HuH-7 (cell line): ENCODE measurements around the gene CPD.
A peak's percentile ranks its signal among the peaks of the same experiment; 100 is the strongest.
"Not testable (repeated sequence)": the region's sequence is repeated elsewhere in the genome, so short reads cannot be mapped to it uniquely, and the experiment has no call there.

Source experiments
- DNase-seq: peaks from one replicate; pipeline ENCODE4 v3.0.0; 2011; ENCODE audit warnings: low spot score

CPD gene

DNA sequence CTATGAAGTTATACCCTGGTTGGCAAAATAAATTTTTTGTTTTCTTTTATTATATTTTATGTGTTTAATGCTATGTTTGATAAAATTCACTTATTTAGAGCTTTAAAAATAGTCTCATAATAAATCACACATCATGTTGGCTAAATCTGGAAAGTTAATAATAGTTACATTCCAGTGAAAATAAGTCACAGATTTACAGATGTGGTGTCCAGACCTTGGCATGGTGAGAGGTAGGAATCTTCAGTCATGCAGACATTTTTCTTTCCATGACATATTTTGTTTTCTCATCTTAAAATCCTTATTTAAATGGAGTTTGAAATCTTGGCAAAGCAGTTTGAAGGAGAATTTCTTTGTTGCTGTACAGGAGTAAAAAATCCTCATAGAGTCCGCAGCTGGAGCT lies 50.4 kb downstream of the CPD start:
- no peak for DNase-seq

DNA sequence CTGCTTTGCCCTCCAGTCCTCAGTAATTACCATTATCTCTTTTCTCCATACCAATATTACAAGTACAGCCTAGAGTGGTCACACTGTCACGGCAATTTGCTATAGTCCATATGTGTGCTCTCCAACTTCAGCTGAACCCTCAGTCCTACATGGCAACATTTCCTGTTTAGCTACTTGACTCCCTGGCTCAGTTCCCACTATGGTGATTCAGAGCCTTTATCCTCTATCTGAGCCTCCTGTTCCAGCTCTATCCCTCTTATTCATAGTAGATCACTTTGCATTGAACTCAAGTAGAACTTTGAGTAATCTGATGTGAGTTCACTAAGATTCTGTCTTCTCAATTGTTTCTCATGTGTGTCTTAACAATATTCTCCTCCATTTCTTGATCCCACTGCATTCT lies 54.8 kb downstream of the CPD start:
- no peak for DNase-seq

DNA sequence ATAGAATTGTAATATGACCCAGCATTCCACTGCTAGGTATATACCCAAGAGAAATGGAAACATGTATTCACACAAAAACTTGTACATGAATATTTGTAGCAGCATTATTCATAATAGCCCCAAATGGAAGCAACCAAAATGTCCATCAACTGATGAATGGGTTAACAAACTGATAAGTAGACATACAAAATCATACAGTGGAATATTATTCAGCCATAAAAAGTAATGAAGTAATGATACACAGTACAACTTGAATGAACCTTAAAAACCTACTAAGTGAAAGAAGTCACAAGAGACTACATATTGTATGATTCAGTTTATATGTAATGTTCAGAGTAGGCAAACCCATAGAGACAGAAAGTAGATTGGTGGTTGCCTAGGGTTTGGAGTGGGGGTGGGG lies 58.0 kb downstream of the CPD start:
- DNase-seq: no peak

DNA sequence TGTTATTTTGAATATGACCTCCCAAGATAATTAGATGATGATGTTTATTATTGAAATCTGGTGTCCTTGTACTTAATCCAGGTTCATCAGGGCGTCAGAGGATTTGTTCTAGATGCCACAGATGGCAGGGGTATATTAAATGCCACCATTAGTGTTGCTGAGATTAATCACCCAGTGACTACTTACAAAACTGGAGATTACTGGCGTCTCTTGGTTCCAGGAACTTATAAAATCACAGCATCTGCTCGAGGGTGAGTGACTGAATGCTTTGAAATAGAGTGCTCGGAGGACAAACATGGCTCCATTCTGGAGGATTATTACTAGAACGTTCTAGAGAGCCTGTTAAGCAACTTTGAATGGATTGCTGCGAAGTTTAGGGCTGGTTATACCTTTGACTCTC lies 65.0 kb downstream of the CPD start:
- DNase-seq: no peak

DNA sequence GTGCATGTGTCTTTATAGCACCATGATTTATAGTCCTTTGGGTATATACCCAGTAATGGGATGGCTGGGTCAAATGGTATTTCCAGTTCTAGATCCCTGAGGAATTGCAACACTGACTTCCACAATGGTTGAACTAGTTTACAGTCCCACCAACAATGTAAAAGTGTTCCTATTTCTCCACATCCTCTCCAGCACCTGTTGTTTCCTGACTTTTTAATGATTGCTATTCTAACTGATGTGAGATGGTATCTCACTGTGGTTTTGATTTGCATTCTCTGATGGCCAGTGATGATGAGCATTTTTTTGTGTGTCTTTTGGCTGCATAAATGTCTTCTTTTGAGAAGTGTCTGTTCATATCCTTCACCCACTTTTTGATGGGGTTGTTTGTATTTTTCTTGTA lies 67.9 kb downstream of the CPD start:
- DNase-seq: not testable (repeated sequence)

DNA sequence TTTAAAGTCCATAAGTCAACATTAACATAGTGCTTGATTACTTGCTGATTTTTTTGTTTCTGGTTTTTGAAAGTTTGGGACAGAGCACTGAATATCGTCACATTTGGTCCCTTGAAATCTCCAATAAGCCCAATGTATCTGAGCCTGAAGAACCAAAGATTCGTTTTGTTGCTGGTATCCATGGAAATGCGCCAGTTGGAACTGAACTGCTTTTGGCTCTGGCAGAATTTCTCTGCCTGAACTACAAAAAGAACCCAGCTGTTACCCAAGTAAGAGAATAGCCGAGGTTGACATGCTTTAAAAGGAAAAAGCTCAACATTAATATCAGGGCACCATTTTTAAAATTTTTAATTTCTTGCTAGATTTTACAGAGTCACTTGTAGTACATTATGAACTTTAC lies 70.8 kb downstream of the CPD start:
- DNase-seq: no peak

DNA sequence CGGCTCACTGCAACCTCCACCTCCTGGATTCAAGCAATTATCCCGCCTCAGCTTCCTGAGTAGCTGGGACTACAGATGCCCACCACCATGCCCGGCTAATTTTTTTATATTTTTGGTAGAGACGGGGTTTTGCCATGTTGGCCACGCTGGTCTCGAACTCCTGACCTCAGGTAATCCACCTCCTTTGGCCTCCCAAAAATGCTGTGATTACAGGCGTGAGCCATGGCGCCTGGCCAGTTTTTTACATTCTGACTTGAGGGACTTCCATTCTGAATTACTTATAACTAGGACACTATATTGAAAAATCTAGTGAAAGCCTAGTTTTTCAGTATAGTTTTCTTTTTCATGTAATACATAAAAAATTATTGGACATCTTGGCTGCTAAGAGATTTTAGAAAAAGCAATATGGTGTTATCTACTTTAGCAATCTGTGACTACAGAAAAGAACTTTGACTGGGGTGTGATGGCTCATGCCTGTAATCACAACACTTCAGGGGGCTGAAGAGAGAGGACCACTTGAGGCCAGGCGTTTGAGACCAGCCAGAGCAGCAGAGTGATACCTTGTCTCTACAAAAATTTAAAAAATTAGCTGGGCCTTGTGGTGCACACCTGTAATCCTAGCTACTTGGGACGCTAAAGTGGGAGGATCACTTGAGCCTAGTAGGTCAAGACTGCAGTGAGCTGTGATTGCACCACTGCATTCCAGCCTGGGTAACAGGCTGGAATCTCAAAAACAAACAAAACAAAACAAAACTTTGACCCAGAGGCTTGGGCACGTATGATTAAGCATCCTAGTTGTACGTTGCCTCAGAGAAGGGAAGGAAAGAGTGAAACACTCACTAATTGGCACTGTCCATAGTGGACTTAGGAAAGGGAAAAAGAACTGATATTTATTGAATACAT lies 71.6 kb downstream of the CPD start:
- DNase-seq: peak; percentile 30

DNA sequence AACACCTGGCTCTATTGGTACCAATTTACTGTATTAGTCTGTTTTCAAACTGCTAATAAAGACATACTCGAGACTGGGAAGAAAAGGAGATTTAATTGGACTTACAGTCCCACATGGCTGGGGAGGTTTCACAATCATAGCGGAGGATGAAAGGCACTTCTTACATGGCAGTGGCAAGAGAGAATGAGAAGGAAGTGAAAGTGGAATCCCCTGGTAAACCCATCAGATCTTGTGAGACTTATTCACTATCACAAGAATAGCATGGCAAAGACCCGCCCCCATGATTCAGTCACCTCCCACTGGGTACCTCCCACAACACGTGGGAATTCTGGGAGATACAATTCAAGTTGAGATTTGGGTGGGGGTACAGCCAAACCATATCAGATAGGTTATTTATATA lies 75.9 kb downstream of the CPD start:
- no peak for DNase-seq

DNA sequence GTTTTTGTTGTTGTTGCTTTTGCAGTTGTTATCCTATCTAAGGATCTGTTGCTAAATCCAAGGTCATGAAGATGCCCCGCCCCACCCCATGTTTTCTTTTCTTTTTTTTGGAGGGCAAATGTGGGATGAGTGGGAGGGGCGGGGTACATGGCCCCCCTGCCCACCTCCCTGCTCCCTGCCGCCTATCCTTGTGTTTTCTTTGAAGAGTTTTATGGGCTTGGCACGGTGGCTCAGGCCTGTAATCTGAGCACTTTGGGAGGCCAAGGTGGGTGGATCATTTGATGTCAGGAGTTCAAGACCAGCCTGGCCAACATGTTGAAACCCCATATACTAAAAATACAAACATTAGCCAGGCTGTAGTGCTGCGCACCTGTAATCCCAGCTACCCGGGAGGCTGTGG lies 79.6 kb downstream of the CPD start:
- no peak for DNase-seq

DNA sequence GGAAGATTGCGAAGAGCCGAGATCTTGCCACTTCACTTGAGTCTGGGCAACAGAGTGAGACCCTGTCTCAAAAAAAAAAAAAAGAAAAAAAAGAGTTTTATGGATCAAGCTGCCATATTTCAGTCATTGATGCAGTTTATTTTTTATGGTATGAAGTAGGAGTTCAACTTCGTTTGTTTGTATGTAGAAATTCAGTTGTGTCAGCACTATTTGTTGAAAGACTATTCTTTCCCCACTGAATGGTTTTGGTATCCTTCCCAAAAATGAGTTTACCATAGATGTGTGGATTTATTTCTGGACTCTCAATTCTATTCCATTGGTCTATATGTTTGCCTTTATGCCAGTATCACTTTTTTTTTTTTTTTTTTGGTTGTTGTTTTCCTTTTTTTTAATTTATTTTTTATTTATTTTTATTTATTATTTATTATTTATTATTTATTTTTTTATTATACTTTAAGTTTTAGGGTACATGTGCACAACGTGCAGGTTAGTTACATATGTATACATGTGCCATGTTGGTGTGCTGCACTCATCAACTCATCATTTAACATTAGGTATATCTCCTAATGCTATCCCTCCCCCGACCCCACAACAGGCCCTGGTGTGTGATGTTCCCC lies 80.2 kb downstream of the CPD start:
- DNase-seq: not testable (repeated sequence)

DNA sequence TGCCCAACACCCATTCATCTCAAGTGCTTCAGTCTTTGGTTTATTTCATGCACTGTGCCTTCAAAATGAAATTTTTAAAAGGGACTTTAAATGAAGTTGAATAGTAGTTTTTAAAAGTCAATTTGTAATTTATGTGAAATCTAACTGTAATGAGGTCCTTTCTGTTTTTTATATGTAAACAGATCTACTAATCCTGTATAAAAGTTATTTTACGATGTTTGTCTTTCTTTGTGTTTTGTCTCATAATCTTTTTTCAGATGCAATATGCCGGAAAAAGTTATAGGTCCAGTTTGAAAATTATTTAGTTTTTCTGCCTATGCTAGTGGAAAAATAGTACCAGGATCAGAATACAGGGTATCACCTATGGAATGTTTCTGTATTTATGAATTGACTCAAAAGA lies 89.7 kb downstream of the CPD start:
- DNase-seq: no peak

DNA sequence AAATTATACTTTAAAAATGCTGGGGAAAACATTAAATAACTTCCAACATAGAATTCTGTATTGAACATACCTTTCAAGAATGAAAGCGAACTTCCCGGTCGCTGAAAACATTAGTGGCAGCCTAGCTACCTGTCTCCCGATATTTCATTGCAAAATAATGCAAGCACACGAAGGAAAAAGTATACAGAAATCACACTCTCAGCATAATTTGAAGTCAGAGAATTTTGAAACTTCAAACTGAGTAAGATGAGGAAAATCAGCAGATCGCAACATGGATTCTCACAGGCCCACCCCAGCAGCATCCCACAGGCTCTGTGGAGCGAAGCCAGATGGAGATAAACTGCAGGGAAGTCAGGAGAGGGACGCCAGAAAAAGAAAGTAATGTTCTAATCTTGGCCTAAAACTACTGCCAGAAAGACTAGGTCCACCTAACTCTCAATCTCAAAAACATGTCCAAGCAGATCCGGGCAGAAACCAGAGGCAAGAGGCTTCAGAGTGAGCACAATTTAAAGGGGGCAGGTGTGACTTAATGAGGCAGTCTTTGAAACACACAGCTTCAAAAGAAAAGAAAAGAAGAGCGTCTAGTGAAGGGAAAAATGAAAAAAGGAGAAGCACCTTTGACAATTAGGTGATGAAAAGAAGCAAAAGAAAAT lies 93.6 kb downstream of the CPD start:
- DNase-seq: no peak

DNA sequence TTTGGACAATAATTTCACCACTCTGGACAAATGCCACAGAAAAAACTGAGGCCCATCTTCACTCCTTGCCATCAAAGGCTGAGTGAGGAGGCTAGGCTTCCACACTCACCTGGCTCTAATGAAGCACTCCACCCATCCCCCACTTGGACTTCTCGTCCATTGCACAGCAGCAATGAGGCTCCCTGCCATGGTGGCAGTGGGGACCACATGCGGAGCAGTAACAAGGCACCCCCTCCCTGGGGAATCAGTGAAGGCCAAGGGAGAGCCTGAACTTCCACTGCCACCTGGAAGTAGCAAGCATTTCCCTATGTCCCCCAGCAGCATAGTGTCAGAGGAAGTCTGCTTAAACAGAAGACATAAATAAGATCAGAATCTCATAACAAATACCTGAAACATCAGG lies 96.5 kb downstream of the CPD start:
- DNase-seq: no peak

DNA sequence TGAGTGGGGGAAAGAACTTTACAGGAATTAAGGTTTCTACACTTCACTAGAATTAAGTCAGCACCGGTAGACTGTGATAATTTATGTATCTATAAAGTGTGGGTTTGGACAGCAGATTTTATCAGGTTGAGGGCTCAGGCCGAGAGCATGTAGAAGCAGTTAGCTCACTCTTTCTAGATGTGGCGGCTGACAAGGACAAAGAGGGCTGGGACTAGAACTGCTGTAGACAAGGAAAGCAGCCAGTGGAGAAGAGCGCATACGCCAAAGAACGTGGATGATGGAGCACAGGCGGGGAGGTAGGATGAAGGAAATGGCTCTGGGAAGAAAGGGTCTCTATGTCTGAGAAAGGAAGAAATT lies 98.0 kb downstream of the CPD start:
- DNase-seq: peak; percentile 12

DNA sequence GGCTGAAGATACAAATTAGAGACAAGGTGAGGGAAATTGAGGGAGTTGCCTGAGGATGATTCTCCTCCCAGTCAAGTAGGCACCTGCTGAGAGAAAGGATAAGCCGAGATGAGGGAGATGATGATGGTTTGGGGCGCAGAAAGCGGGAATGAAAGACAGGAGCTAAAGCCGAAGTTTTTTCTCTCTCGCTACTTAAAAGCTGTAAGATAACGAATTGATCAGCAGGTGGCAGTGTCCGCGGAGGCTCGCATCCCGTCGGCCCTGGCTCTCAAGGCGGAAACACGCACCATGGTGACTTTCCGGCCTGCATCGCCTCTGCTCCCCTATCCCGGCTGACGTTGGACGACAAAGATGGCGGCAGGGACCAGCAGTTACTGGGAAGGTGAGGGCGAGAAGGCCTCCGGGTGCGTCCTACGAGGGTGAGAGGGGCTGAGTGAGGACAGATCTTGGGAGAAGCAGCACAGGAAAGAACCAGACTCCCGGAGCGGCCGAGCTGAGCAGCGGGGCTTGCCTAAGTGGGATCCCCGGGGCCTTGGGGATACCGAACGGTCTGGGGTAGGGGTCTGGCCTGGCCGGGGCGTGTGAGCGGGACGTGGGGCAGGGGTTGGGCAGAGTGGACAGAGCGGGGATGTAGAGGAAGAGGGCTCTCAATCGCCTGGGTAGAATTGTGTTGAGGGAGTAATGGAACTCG lies 98.5 kb downstream of the CPD start, which contains the start of gene GOSR1:
TSS of gene GOSR1 (plus strand) at position 326 of the 691 bp plus-strand sequence. CDS start at position 352, 26 bp downstream.
- peak; percentile 79 for DNase-seq

DNA sequence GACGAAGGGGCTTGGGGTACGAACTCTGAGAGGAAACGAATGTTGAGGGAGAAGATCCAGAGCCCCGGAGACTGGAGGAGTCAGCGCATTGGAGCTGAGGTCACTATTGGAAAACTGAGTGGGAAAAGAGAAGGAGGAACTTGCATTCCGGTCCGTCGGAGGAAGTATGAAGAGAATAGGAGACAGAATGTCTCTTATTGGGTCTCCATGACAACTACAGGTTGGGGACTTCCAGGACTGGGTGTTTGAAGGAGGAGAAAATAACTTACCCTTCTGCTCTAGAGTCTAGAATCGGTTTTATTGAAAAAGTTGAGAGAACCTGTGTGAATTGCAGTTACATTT lies 99.0 kb downstream of the CPD start:
- no peak for DNase-seq

DNA sequence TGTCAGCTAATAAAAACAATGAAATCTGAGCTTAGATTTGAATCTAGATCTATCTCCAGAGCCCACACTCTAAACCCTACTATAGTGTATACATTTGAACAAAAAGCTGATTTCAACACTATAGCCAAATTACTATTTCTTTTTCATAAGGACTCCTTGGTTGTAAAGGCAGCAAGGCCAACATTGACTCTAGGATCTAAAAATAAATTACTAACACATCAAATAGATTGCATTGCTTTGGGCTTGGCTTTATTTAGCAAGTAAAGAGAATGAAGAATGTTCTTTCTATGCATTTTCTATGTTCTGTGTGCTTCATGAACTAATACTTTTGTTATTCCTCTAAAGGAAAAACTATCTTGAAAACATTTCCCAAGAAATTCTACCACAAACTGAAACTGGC lies 103.8 kb downstream of the CPD start:
- DNase-seq: no peak

DNA sequence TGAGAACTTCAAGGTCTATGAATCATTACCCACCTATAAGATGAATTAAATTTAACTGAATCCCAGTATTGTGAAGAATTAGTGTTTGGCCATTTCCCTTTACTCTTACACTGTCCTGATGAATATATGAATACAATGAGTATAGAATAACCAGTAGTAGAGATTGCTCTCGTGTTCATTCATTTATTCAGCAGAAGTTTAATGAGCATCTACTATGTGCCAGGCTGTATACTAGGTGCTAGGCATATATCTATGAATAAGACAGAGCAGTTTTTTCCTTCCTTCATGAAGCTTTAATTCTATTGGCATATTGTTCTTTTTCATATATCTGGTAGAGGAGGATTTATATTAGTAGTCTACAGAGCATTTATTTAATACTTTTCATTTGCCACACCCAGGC lies 104.4 kb downstream of the CPD start:
- DNase-seq: no peak

DNA sequence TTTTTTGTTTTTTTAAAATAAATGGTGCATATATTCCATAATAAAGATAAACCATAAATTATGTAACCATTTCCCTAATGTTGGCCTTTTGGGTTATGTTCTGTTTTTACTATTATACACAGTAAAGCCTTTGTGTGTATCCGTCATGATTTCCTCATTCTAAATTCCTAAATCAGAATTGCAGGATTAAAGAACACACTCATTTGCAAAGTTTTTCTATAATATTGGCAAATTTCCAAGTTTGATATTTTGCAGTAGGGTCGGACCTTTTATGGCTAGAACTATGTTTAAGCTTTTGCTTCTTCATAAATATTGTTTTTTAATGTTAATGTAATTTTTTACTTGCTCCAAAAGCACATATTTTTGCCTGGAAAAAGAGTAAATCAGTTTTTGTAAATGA lies 115.1 kb downstream of the CPD start:
- no peak for DNase-seq

DNA sequence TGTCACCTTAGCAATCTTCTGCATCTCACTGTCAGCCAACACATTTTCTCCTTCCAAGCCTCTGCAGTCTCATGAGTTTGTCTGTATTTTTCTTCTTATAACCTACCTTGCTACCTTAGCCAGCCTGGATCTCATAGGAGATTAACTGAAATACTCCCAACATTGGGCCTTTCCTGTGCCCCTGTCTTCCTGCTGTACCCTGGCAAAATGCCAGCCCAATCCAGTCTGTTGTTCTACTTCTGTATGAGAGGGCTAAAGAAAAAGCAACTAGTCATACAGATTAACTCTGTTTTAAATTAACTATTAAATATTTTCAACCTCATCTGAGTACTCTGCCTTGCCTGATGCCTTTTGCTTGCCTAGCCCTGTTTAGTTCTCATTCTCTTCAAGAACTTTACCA lies 116.9 kb downstream of the CPD start:
- DNase-seq: no peak

DNA sequence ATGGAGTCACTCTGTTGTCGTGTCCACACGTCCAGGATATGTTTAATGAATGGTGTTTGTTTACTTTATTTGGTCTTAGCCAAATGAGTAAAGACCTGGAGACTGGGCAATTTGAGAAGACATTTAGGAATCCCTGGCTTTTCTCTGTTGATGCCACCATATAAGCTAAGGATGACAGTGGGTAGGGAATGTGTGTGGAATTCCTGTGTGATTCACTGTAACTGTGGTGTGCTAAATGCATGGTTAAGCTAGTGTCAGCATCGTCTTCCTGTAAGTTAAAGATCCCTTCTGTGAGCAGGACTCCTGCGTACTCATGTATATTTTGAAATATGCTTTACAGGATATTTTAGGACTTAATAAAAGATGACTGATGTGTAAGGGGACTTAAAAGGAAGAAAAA lies 124.8 kb downstream of the CPD start:
- no peak for DNase-seq

DNA sequence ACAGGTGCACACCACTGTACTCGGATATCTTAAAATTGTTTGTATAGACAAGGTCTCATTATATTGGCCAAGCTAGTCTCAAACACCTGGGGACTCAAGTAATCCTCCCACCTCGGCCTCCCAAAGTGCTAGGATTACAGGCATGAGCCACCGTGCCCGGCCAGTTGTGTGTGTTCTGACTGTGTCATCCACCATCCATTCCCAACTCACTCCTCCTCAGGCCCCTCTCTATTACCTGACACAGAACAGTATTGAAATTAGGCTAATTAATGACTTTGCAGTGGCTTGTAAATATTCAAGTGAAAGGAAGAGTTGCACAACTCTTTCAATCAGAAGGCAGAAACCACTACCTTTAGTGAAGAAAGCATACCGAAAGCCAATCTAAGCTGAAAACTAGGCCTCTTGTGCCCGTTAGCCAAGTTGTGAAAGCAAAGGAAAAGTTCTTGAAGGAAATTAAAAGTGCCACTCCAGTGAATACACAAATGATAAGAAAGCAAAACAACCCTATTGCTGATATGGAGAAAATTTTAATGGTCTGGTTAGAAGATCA lies 127.2 kb downstream of the CPD start:
- no peak for DNase-seq
